ENCODE measurements around the gene ZNF317.

ZNF317 gene

GRCh38 chr19:9130965-9131364 lies 9.2 kb upstream of the ZNF317 start:
- Histone ChIP-seq H3K4me1 (ENCODE audit: control insufficient read depth, insufficient read depth, low read length) (no peaks in the 10 kb centered on the region), H3K27ac (ENCODE audit: extremely low read depth, low read depth, low read length) (no peak overlapping the region), H3K4me3 (ENCODE audit: low read depth, low read length) (no peak overlapping the region), H3K9me3 (ENCODE audit: control insufficient read depth, insufficient read depth, low read depth, low read length) (no peaks in the 10 kb centered on the region), H3K36me3 (ENCODE audit: control insufficient read depth in 2 of 2, insufficient read depth in 1 of 2, low read length in 2 of 2) (no peaks in the 10 kb centered on the region)
- ChIA-PET POLR2A (no interaction called here), CTCF (interaction anchor here (0.6 kb wide), 1 partner anchor 669 kb away, joined by 4 read pairs; no protein-coding TSS in a partner anchor)
- TF ChIP-seq REPIN1 (tag by site-specific recombination; IDR thresholded peaks at IDR 0.05; ENCODE audit: low read depth) (no peak), ZNF112 (tag by site-specific recombination; IDR thresholded peaks at IDR 0.05) (no peak), ZBTB49 (tag by site-specific recombination; IDR thresholded peaks at IDR 0.05; ENCODE audit: low read depth) (no peak), ZNF311 (tag by site-specific recombination; IDR thresholded peaks at IDR 0.05; ENCODE audit: borderline replicate concordance) (no peak), ZNF16 (tag by site-specific recombination; IDR thresholded peaks at IDR 0.05; ENCODE audit: low read depth) (no peak)

GRCh38 chr19:9132422-9132821 lies 7.8 kb upstream of the ZNF317 start:
- ChIA-PET POLR2A (interaction anchor here (0.6 to 0.7 kb wide), 2 partner anchors 74 to 475 kb away, joined by 3 to 5 read pairs; no protein-coding TSS in a partner anchor), CTCF (interaction anchor here (0.9 to 1.4 kb wide), 2 partner anchors 11 to 476 kb away, joined by 3 read pairs; no protein-coding TSS in a partner anchor)
- Histone ChIP-seq H3K36me3 (ENCODE audit: control insufficient read depth in 2 of 2, insufficient read depth in 1 of 2, low read length in 2 of 2) (no peaks in the 10 kb centered on the region), H3K4me3 (ENCODE audit: low read depth, low read length) (no peak overlapping the region), H3K4me1 (ENCODE audit: control insufficient read depth, insufficient read depth, low read length) (no peaks in the 10 kb centered on the region), H3K27ac (ENCODE audit: extremely low read depth, low read depth, low read length) (no peak overlapping the region), H3K9me3 (ENCODE audit: control insufficient read depth, insufficient read depth, low read depth, low read length) (no peaks in the 10 kb centered on the region)
- TF ChIP-seq PRDM2 (tag by site-specific recombination; IDR thresholded peaks at IDR 0.05; ENCODE audit: borderline replicate concordance) (no peak), ZBTB17 (tag by site-specific recombination; IDR thresholded peaks at IDR 0.05) (no peak)

- Histone ChIP-seq H3K9me3 (ENCODE audit: control insufficient read depth, insufficient read depth, low read depth, low read length) (no peaks in the 10 kb centered on the region), H3K4me3 (ENCODE audit: low read depth, low read length) (peak overlapping the region; percentile 96), H3K4me1 (ENCODE audit: control insufficient read depth, insufficient read depth, low read length) (no peaks in the 10 kb centered on the region), H3K36me3 (ENCODE audit: control insufficient read depth in 2 of 2, insufficient read depth in 1 of 2, low read length in 2 of 2) (peaks cover 4 to 16% of the 10 kb centered on the region in 2 experiments; a peak in 2 of 3 replicates), H3K27ac (ENCODE audit: extremely low read depth, low read depth, low read length) (no peak overlapping the region; the same call in 1 of the 2 replicates)
- POLR2A ChIA-PET, result no interaction called here
- CTCF ChIA-PET, result no interaction called here
- TF ChIP-seq ATF2 (tag by site-specific recombination; IDR thresholded peaks at IDR 0.05; ENCODE audit: low read depth), result peak; percentile 58
- no peak for TF ChIP-seq ZNF701 (tag by site-specific recombination; IDR thresholded peaks at IDR 0.05)
Measured at GRCh38 chr19:9139609-9140158, 513 bp upstream of the ZNF317 start.

Measured in HEK293 (cell line).